ENCODE results near the gene PREP. TPM values are rescaled to one million over a fixed set of nuclear protein-coding genes. Genes with fewer than 3 reads are reported as not detected.

Gene PREP
- total RNA-seq, 4 donors from 2014 or later: 9.7 to 29.6 (median 17.1) TPM

DNA sequence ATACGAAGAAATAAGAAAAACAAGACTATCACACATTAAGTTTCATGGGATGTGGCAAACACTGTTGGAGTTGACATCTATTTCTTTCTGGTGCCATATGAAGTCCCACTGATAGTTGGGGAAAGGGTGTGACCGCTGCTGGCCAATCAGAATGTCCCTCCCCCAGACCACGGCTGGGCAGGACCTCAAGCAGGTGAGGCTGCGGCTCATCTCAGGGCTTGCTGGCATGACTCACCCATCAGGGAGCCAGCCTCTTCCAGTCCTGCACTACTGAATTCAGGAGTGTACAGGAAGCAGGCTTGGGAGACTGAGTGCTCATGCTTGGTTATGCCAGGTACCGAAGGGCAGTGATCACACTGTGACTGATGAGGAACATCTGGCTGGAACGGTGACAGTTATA, 18.9 kb downstream of the PREP start:
- Histone ChIP-seq H3K36me3 (no peaks in the 10 kb centered on the region), H3K4me3 (no peak overlapping the region), H3K9me3 (no peaks in the 10 kb centered on the region), H3K27ac (no peak overlapping the region), H3K27me3 (no peaks in the 10 kb centered on the region), H3K4me1 (no peaks in the 10 kb centered on the region)
- DNase-seq: no peak
- TF ChIP-seq POLR2A (IDR thresholded peaks at IDR 0.05): no peak
- TF ChIP-seq, protein P1, sequence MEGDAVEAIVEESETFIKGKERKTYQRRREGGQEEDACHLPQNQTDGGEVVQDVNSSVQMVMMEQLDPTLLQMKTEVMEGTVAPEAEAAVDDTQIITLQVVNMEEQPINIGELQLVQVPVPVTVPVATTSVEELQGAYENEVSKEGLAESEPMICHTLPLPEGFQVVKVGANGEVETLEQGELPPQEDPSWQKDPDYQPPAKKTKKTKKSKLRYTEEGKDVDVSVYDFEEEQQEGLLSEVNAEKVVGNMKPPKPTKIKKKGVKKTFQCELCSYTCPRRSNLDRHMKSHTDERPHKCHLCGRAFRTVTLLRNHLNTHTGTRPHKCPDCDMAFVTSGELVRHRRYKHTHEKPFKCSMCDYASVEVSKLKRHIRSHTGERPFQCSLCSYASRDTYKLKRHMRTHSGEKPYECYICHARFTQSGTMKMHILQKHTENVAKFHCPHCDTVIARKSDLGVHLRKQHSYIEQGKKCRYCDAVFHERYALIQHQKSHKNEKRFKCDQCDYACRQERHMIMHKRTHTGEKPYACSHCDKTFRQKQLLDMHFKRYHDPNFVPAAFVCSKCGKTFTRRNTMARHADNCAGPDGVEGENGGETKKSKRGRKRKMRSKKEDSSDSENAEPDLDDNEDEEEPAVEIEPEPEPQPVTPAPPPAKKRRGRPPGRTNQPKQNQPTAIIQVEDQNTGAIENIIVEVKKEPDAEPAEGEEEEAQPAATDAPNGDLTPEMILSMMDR (IDR thresholded peaks at IDR 0.05): no peak
- intact Hi-C loops (cut with DNase I; ENCODE audit: low total_unique reads): no loop called here

DNA sequence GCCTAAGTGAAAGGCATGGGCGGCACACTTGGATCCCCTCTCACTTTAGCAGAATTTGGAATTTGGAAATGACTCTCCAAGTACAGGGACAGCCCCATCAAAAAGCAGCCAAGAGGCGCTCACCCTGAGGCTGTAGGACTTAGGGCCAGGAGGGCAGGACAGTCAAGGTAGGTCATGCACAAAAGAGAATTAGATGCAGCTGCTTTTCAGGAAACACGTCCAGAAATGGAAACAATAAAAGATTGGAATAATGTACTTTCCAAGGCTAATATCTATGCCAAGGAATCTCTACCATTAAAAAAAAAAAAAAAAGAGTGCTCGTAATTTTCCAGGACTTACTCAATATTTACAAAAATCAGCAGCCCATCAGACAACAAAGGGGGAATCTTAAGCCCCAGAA, 19.9 kb downstream of the PREP start:
- TF ChIP-seq, protein P1 (IDR thresholded peaks at IDR 0.05): no peak
- no peak for TF ChIP-seq POLR2A (IDR thresholded peaks at IDR 0.05)
- no peak overlapping the region for H3K4me3 ChIP-seq
- H3K9me3 ChIP-seq: no peaks in the 10 kb centered on the region
- no peaks in the 10 kb centered on the region for H3K36me3 ChIP-seq
- intact Hi-C loops (cut with DNase I; ENCODE audit: low total_unique reads): no loop called here
- no peak for DNase-seq
- no peak overlapping the region for H3K27ac ChIP-seq
- H3K4me1 ChIP-seq: no peaks in the 10 kb centered on the region
- no peaks in the 10 kb centered on the region for H3K27me3 ChIP-seq

DNA sequence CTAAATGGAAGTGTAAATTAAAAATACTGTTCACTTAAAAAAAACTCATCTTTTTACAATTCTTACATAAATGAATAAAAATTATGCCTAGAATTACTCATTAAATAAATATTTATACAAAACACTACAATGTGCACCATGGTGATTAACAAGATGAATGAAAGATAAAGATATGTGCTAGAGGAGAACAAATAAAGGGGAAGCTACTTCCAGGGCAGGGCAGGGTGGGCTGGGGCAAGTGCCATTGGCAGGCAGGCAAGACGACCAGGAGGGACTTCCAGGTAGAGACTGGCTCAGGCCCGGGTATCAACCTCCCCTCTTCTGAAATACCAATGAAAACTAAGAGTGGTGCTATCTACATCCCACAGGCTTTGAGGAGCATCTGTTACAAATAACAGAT, 20.4 kb downstream of the PREP start:
- no peaks in the 10 kb centered on the region for H3K36me3 ChIP-seq
- H3K9me3 ChIP-seq: no peaks in the 10 kb centered on the region
- H3K27me3 ChIP-seq: no peaks in the 10 kb centered on the region
- no peak for DNase-seq
- no peak overlapping the region for H3K4me3 ChIP-seq
- intact Hi-C loops (cut with DNase I; ENCODE audit: low total_unique reads): no loop called here
- H3K27ac ChIP-seq: no peak overlapping the region
- TF ChIP-seq, protein P1 (IDR thresholded peaks at IDR 0.05): no peak
- H3K4me1 ChIP-seq: no peaks in the 10 kb centered on the region

DNA sequence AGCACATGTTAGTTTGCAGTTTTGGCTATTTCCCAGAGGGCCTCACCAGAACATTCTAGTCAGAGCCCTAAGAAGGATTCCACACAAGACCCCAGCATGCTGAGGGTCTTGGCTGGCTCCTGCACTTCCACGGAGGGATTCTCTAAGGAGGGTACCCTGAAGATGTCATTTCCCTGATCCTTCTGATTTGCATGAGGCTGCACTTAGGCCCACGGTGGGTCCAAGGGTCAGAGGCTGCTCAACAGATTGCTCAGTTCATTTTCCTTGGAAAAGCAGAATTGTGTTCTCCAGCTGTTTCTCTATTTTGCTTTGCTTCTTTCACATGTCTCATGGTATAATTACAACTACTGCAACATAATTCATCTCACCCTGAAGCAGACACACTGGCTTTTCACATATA, 22.2 kb downstream of the PREP start:
- no peak overlapping the region for H3K4me3 ChIP-seq
- no peaks in the 10 kb centered on the region for H3K36me3 ChIP-seq
- DNase-seq: no peak
- no peak overlapping the region for H3K27ac ChIP-seq
- no peaks in the 10 kb centered on the region for H3K4me1 ChIP-seq
- H3K9me3 ChIP-seq: no peaks in the 10 kb centered on the region
- intact Hi-C loops (cut with DNase I; ENCODE audit: low total_unique reads): no loop called here
- H3K27me3 ChIP-seq: no peaks in the 10 kb centered on the region
- TF ChIP-seq, protein P1 (IDR thresholded peaks at IDR 0.05): no peak
- no peak for TF ChIP-seq POLR2A (IDR thresholded peaks at IDR 0.05)

DNA sequence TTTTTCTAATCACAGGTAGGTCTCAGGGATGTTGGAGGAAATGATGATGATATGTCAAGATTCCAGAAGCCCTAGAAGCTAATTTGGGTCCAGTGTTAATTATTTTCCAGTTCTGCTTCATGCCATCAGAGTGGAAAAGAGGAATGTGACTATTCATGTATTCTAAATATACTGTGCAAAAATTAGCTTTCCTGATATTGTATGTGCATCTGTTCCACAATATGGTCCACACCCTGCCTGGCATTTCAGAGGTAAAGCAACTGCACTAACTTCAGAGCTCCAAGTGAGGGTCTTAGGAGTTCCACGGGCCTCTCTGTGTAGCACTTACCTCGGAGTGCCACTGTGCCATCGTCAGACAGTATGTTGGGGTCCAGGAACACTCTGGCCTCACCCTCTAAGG, 27.1 kb downstream of the PREP start:
- no peaks in the 10 kb centered on the region for H3K4me1 ChIP-seq
- H3K36me3 ChIP-seq: no peaks in the 10 kb centered on the region
- no peak overlapping the region for H3K27ac ChIP-seq
- intact Hi-C loops (cut with DNase I; ENCODE audit: low total_unique reads): no loop called here
- no peak overlapping the region for H3K4me3 ChIP-seq
- no peak for TF ChIP-seq POLR2A (IDR thresholded peaks at IDR 0.05)
- TF ChIP-seq, protein P1 (IDR thresholded peaks at IDR 0.05): no peak
- H3K27me3 ChIP-seq: no peaks in the 10 kb centered on the region
- H3K9me3 ChIP-seq: no peaks in the 10 kb centered on the region
- no peak for DNase-seq
